H9 (cell line): ENCODE measurements around the gene ZNF566. TPM values are rescaled to one million over a fixed set of nuclear protein-coding genes. Genes with fewer than 3 reads are reported as not detected.

Experiments
- DNase-seq: peaks from one replicate; pipeline ENCODE4 v3.0.0-alpha.2; 2017
- H2AFZ ChIP-seq: one replicate; pipeline ENCODE4 v1.6.1; 2013; ENCODE audit warnings: mild to moderate bottlenecking, low read length, control low read depth, moderate library complexity
- H2AK5ac ChIP-seq: 2 replicates; pipeline ENCODE4 v1.6.1; 2013; ENCODE audit warnings: low read length, control low read depth, mixed read lengths; ENCODE audit not compliant: insufficient read length
- H2BK120ac ChIP-seq: one replicate; pipeline ENCODE4 v1.6.1; 2013; ENCODE audit warnings: low read depth, mild to moderate bottlenecking, low read length, control low read depth, inconsistent platforms; ENCODE audit not compliant: poor library complexity, severe bottlenecking
- H2BK12ac ChIP-seq: 2 replicates; pipeline ENCODE4 v1.6.1; 2013; ENCODE audit warnings: low read length, control low read depth, mixed read lengths, low read depth; ENCODE audit not compliant: insufficient read length
- H2BK15ac ChIP-seq: 2 replicates; pipeline ENCODE4 v1.6.1; 2013; ENCODE audit warnings: low read depth, low read length, control low read depth
- H2BK20ac ChIP-seq: one replicate; pipeline ENCODE4 v1.6.1; 2013; ENCODE audit warnings: low read depth, mild to moderate bottlenecking, low read length, control low read depth, inconsistent platforms; ENCODE audit not compliant: poor library complexity, severe bottlenecking
- H2BK5ac ChIP-seq: 2 replicates; pipeline ENCODE4 v1.6.1; 2013; ENCODE audit warnings: low read length, control low read depth, mixed read lengths; ENCODE audit not compliant: insufficient read length
- H3K14ac ChIP-seq: 2 replicates; pipeline ENCODE4 v1.6.1; 2013; ENCODE audit warnings: low read length, control low read depth; ENCODE audit not compliant: insufficient read depth
- H3K18ac ChIP-seq: 2 replicates; pipeline ENCODE4 v1.6.1; 2013; ENCODE audit warnings: low read depth, mild to moderate bottlenecking, mixed read lengths, low read length, control low read depth; ENCODE audit not compliant: insufficient read length
- H3K23ac ChIP-seq: 2 replicates; pipeline ENCODE4 v1.6.1; 2013; ENCODE audit warnings: low read length, control low read depth, mixed read lengths, low read depth; ENCODE audit not compliant: insufficient read length
- H3K23me2 ChIP-seq: 2 replicates; pipeline ENCODE4 v1.6.1; 2013; ENCODE audit warnings: low read depth, mild to moderate bottlenecking, mixed read lengths, low read length, control low read depth; ENCODE audit not compliant: insufficient read length, poor library complexity, severe bottlenecking
- H3K27ac ChIP-seq: 2 replicates; pipeline ENCODE4 v1.5.1; 2013; ENCODE audit warnings: low read length, control low read depth, mixed read lengths, low read depth; ENCODE audit not compliant: insufficient read length
- H3K27me3 ChIP-seq: 2 replicates; pipeline ENCODE4 v1.6.1; 2013; ENCODE audit warnings: low read length, control low read depth, inconsistent platforms; ENCODE audit not compliant: insufficient read depth
- H3K4ac ChIP-seq: 2 replicates; pipeline ENCODE4 v1.6.1; 2013; ENCODE audit warnings: low read depth, mild to moderate bottlenecking, control low read depth, inconsistent platforms, low read length, moderate library complexity
- H3K4me1 ChIP-seq: 2 replicates; pipeline ENCODE4 v1.6.1; 2013; ENCODE audit warnings: low read length, control low read depth, inconsistent platforms; ENCODE audit not compliant: insufficient read depth
- H3K4me2 ChIP-seq: 2 replicates; pipeline ENCODE4 v1.6.1; 2013; ENCODE audit warnings: low read length, control low read depth, mixed read lengths; ENCODE audit not compliant: insufficient read length, insufficient read depth
- H3K56ac ChIP-seq: 2 replicates; pipeline ENCODE4 v1.6.1; 2013; ENCODE audit warnings: low read depth, mild to moderate bottlenecking, mixed read lengths, low read length, control low read depth; ENCODE audit not compliant: insufficient read length
- H3K79me1 ChIP-seq: 2 replicates; pipeline ENCODE4 v1.6.1; 2013; ENCODE audit warnings: low read depth, mild to moderate bottlenecking, moderate library complexity, low read length, control low read depth, inconsistent platforms; ENCODE audit not compliant: insufficient read depth, poor library complexity, severe bottlenecking
- H3K79me2 ChIP-seq: 2 replicates; pipeline ENCODE4 v1.6.1; 2013; ENCODE audit warnings: low read length, control low read depth, inconsistent platforms; ENCODE audit not compliant: insufficient read depth
- H3K9ac ChIP-seq: 2 replicates; pipeline ENCODE4 v1.6.1; 2013; ENCODE audit warnings: low read length, control low read depth, mixed read lengths; ENCODE audit not compliant: insufficient read length; ENCODE audit errors: extremely low read depth
- H3K9me3 ChIP-seq: one replicate; pipeline ENCODE4 v1.6.1; 2013; ENCODE audit warnings: low read depth, low read length, inconsistent platforms; ENCODE audit not compliant: control insufficient read depth
- H3T11ph ChIP-seq: one replicate; pipeline ENCODE4 v1.6.1; 2013; ENCODE audit warnings: mild to moderate bottlenecking, low read length, control low read depth, inconsistent platforms
- H4K20me1 ChIP-seq: one replicate; pipeline ENCODE4 v1.6.1; 2013; ENCODE audit not compliant: control insufficient read depth, insufficient read length, insufficient read depth
- H4K5ac ChIP-seq: 2 replicates; pipeline ENCODE4 v1.6.1; 2013; ENCODE audit warnings: low read depth, mild to moderate bottlenecking, mixed read lengths, low read length, control low read depth; ENCODE audit not compliant: insufficient read length
- H4K8ac ChIP-seq: replicated peaks from 2 replicates; pipeline ENCODE4 v1.6.1; 2013; ENCODE audit warnings: low read length, control low read depth, mixed read lengths, low read depth; ENCODE audit not compliant: insufficient read length
- H4K91ac ChIP-seq: 2 replicates; pipeline ENCODE4 v1.6.1; 2013; ENCODE audit warnings: low read depth, mild to moderate bottlenecking, moderate library complexity, mixed read lengths, low read length, control low read depth; ENCODE audit not compliant: insufficient read length
- H3K27ac Mint-ChIP-seq, 3 experiments: 2 replicates in 2 of 3; 3 replicates in 1 of 3; pipeline ENCODE4 v1.8.0; 2020 to 2021; ENCODE audit warnings: mixed read lengths in 3 of 3, mild to moderate bottlenecking in 1 of 3, moderate library complexity in 1 of 3
- H3K27me3 Mint-ChIP-seq: 2 replicates; pipeline ENCODE4 v1.8.0; 2021; ENCODE audit warnings: low read depth, mild to moderate bottlenecking, moderate library complexity, mixed read lengths
- H3K36me3 Mint-ChIP-seq, 3 experiments: 2 replicates in 2 of 3; 3 replicates in 1 of 3; pipeline ENCODE4 v1.8.0; 2020 to 2021; ENCODE audit warnings: low read depth in 3 of 3, mixed read lengths in 3 of 3; ENCODE audit not compliant: insufficient read depth in 1 of 3
- H3K4me1 Mint-ChIP-seq, 2 experiments: 2 replicates each; pipeline ENCODE4 v1.8.0; 2020; ENCODE audit warnings: mixed read lengths in 2 of 2
- H3K4me3 Mint-ChIP-seq, 2 experiments: 2 replicates in 1 of 2; 3 replicates in 1 of 2; pipeline ENCODE4 v1.8.0; 2020 to 2021; ENCODE audit warnings: mild to moderate bottlenecking in 2 of 2, mixed read lengths in 2 of 2, moderate library complexity in 1 of 2
- H3K9me3 Mint-ChIP-seq, 2 experiments: 2 replicates in 1 of 2; 3 replicates in 1 of 2; pipeline ENCODE4 v1.8.0; 2020; ENCODE audit warnings: mild to moderate bottlenecking in 2 of 2, mixed read lengths in 2 of 2, moderate library complexity in 1 of 2
- CTCF ChIP-seq: fragments of 200-600 bp; sonication (generic); conservative IDR thresholded peaks from 3 replicates; pipeline ENCODE4 v1.8.0; 2021; ENCODE audit warnings: antibody characterized with exemption, mild to moderate bottlenecking
- WGBS: extraction: QIAGEN DNeasy Blood & Tissue Kit; methylation state at CpG from one replicate; pipeline ENCODE4 v1.1.7; 2013; ENCODE audit warnings: missing lambda C conversion rate, low lambda C conversion rate, mixed read lengths; ENCODE audit not compliant: insufficient read length; ENCODE audit errors: extremely low coverage; 5-methylcytosine and 5-hydroxymethylcytosine counted together
- total RNA-seq: library from RNA; stranded (reverse); gene quantifications from 2 replicates; pipeline ENCODE4 v1.2.1, GENCODE V29; 2021

ZNF566 gene
- total RNA-seq, 1 experiment from 2014 or later, result 18.0 TPM

- Histone ChIP-seq H2BK120ac (no peak overlapping the region), H3K4me2 (peak overlapping the region; percentile 3), H3K56ac (no peak overlapping the region), H2BK20ac (no peak overlapping the region), H2AFZ (no peak overlapping the region), H3K9me3 (no peaks in the 10 kb centered on the region), H4K91ac (no peak overlapping the region), H2BK12ac (no peak overlapping the region), H3K18ac (no peak overlapping the region), H3T11ph (no peak overlapping the region), H2BK15ac (no peak overlapping the region), H2BK5ac (no peak overlapping the region), H3K23me2 (peaks cover 7% of the 10 kb centered on the region), H4K8ac (no peak overlapping the region), H3K4me1 (no peaks in the 10 kb centered on the region), H3K4ac (no peak overlapping the region), H3K27ac (no peak overlapping the region), H3K14ac (no peak overlapping the region), H3K9ac (no peak overlapping the region), H4K5ac (no peak overlapping the region), H4K20me1 (no peaks in the 10 kb centered on the region), H3K79me1 (no peaks in the 10 kb centered on the region), H3K23ac (no peak overlapping the region), H2AK5ac (no peak overlapping the region), H3K79me2 (peaks cover 4% of the 10 kb centered on the region; the same call in 1 of the 2 replicates), H3K27me3 (no peaks in the 10 kb centered on the region; the same call in 1 of the 2 replicates)
- WGBS, result no CpG with 5 or more reads among the region's 61 CpGs
- H3K27ac Mint-ChIP-seq, result no peak overlapping the region
- peaks cover 12% of the 10 kb centered on the region in 2 experiments for H3K4me1 Mint-ChIP-seq
- peaks cover 0 to 12% (median 6%) of the 10 kb centered on the region in 3 experiments; a peak in 6 of 7 replicates for H3K36me3 Mint-ChIP-seq
- peaks cover 4% of the 10 kb centered on the region; the same call in 1 of the 2 replicates for H3K27me3 Mint-ChIP-seq
- peak; percentile 31 for DNase-seq
- H3K9me3 Mint-ChIP-seq, result peaks cover 0 to 4% of the 10 kb centered on the region in 2 experiments; a peak in 3 of 5 replicates
- no peak overlapping the region for H3K4me3 Mint-ChIP-seq
- no peak for TF ChIP-seq CTCF
Measured at GRCh38 chr19:36420961-36421748, 68.2 kb downstream of the ZNF566 start.
